Stimulated activated CD4-positive, alpha-beta T cell treated with anti-CD3 and anti-CD28 coated beads, Interleukin-12 subunit alpha, Interleukin-12 subunit beta, amount 100 ng/mL, for 4 hours (primary cell): ENCODE data around the gene MAML2.
A peak's percentile ranks its signal among the peaks of the same experiment; 100 is the strongest.

ENCODE experiments used
- DNase-seq: peaks from one replicate; pipeline ENCODE4 v3.0.0-alpha.2; 2020

Gene MAML2

GRCh38 chr11:96338910-96339705 lies 3.9 kb downstream of the MAML2 start:
- peak; percentile 16 for DNase-seq

DNA sequence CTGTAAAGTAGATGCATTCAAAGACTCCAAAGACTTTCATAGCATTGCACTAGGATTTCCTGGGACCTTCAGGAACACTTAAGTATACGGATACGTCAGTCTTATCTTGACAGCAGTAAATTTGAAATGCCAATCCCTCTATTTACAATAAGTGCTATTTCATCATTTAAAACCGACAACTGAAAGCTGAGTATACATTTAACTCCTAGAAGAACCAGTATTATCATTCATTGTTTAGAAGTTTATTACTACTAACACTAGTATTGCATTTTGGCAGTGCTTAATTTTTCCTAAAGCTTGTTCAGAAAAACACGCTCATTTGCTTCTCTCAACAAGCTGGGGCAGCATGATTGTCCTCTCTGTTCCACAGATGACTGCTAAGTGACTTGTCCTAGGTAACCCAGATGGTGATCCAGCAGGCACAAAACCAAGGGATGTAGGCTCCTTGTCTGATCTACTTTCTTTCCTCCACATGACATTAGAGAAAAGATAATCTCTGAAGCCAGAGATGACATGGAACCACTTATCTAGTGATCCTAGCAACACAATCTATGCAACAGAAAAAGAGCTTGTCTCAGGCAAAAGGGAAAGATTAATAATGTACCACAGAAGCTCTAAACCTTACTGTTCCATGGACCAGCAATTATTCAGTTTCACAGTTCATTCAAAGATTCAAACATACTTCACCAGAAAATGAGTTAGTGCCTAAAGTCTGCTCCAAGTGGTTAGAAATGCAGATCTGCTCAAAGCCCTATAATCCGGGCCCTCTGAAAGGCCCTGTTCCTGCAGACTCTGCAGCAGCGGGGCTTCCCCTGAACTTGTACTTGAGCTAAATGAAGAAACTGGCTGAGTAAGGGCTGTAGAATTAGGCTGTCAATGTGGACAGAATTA lies 5.2 kb downstream of the MAML2 start:
- peak; percentile 28 for DNase-seq

DNA sequence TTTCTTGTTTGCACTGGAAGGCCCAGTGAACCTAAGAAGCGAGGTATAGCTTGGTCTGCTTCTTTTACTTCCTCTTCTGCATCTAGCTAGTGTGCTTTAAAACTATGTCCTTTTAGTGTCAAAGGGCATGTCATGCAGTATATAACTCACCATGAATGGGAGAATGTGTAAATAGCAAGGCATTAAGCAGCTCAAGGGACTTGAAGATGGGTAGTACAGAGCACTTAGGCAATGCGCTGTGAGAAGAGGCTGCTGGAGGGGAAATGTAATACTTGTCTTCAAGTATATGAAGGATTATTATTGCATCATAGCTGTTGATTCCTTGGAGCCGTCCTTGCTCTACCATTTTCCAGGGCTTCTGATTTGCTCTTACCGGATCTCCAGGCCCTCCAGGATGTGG lies 7.6 kb downstream of the MAML2 start:
- no peak for DNase-seq

GRCh38 chr11:96334219-96334618 lies 8.8 kb downstream of the MAML2 start:
- DNase-seq, result no peak

- no peak for DNase-seq
These were observed 9.7 kb downstream of the MAML2 start for GRCh38 chr11:96333191-96333719.

DNA sequence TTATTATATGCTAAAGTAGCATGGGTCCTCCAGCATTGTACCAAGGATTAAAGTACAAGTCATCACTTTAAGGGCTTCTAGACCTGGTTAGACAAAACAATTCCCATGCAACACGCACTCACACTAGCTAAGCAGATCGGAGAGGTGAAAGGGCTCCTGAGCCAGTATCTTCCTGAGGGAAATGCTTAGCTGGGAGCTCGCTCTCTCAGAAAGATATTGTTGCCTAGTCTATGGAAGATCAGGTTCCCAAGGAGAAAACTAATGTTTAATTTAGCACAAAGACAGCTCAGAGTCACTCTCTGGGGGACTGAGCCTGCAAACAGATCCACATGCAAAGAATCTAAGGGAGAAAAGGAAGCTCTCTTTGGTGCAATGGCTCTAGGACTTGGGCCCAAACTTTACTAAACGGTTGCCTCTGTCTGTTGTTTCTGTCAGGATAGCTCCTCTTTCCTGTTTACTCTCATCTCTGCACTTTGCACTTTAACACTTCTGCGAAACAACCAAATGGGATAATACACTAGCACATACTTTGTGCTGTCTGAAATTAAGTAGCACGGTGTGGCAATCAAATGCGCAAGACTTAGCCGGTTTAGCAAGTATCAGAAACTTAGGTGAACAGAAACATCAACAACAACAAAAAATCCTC lies 10.7 kb downstream of the MAML2 start:
- DNase-seq, result no peak

DNA sequence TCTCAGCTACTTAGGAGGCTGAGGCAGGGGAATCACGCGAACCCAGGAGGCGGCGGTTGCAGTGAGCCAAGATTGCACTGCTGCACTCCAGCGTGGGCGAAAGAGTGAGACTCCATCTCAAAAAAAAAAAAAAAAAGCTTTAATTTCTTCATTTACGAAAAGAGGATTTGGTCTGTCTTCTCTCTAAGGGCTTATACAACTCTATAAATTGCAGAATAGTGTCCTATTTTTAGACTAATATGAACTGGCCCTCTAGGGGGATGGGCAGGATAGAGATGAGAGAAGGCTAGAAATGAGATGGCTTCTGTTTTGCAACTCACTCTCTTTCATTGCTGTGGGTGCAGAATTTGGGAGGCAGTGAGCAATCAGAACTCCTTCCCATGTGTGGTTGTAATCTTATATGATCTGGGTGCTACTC lies 11.3 kb downstream of the MAML2 start:
- DNase-seq, result no peak

DNA sequence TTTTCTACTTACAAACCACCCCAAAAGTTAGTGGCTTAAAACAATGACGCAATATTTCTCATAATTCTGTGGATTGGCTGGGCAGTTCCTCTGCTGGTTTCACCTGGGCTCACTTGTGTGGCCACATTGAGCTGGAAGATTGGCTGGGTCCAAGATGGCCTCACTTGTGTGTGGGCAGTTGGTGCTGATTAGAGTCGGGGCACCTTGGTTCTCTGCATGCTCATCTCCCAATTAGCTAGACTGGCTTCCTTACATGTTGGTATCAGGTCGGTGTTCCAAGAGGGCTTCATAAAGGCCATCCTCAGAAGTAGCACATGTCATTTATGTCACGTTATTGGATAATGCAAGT lies 12.5 kb downstream of the MAML2 start:
- DNase-seq, result no peak

DNA sequence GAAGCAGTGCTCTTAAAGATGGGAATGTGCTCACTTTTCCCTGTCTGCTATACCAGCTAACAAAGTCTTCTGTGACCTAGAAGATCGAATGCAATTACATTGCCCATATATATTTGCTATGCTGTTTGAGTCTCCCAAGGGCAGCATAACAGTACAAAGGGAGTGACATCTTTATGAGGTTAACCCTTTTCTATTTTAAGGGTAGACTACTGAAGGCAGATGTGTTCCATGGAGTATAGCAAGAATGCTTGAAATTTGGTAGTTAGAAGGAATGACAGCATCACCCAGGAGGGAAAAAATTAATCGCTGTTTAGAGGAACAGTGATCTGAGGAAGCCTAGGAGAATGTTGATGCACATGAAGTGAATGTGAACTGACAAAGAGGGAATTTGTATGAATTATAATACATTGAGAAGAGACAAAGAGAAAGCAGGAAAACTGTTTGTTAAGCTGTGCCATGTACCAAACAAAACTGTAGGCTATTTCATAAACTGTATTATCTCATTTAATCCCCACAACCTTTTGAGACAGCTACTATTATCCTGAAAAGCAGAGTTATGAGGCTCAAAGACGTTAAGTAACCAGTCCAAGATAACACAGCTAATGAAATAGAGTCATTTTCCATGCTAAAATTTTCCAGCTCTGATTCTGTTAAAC lies 13.0 kb downstream of the MAML2 start:
- DNase-seq, result no peak

DNA sequence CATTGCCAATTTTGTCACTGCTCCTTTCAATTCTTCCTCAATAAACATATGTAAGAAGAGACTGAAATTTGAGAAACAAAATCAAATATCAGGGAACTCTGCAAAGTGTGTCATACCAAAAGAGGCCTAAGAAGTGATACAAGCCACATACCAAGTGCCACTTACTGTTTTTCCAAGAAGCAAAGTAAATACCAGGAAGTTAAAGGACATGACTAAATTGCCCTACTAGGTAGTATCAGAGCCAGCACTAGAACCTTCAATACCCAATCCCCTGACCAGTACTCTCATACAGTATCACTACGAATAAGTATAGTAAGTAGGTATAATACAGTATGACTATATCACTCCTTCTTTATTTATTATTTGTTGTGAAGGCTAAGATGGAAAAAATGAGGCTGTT lies 13.6 kb downstream of the MAML2 start:
- no peak for DNase-seq

- no peak for DNase-seq
These were observed 14.5 kb downstream of the MAML2 start for GRCh38 chr11:96328395-96329010.

GRCh38 chr11:96326959-96327358 lies 16.0 kb downstream of the MAML2 start:
- no peak for DNase-seq

DNA sequence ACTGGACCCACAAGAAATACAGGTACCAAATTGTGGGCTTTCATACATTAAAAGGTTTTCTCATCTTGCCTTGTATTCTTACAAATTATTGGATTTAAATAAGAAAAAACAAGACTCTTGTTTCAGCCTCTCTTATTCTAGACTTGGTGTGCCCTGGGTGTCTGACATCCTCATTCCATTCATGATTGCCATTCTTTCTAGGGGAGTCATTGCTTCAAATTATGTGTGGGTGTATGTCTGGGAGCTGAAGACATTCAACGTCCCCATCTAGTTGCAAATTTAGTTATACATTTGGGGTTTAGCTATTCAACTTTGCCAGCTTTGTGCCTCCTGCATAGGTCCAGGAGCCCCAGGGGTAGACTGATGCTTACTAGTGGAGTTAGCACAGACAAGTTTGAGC lies 18.1 kb downstream of the MAML2 start:
- no peak for DNase-seq

DNA sequence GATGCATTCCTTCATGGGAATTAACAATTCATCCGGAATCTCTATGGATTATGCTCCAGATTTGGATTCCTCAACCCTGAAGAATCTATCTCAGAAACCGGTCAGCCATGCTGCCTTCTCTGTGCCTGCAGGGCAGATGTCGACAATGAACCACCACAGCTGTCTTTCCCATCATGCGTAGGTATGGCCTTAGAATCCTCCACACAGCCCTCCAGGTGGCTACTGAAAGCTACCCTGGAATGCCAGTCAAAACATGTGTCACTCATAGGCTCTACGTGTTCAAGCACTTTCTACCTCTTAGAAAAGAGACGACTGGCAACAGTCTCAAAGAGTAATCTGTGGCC lies 19.4 kb downstream of the MAML2 start:
- DNase-seq, result no peak

DNA sequence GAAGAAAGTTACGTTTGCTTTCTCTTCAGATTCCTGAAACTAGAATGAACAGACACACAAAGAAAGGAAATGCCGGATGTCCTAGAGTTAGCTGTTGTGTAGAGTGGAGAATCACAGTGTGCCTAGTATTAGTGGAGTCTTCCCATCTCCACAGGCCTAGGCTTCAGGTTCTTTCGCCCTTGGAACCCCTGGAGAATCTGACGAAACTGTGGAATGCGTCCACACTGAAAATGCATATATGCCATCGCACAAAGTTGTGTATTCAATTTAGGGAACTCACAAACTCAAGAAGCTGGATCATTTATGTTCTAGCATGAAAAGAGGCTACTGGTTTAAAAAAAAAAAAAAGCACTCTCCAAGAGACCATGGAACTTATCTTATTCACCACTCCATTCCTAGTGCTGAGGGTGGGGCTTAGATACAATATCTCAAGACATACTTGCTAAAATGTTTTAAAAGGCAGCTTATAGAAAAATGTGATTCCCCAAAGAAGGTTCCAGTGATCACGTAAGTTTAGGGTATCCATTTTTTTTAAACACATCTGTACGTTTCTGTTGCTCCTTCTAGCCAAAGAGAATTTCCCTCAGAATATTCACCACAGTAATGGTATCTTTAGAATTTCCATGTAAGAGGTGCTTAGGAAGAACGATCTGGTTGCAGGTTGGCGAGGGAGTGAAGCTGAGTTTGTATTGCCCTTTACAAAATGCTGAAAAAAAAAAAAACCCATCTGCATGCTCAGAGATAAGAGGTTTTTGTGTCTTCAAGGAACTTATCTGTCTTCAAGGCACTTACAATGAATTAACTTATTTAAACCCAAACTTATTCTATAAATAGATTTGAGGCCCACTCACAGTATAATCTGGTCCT lies 20.0 kb downstream of the MAML2 start:
- DNase-seq, result no peak

DNA sequence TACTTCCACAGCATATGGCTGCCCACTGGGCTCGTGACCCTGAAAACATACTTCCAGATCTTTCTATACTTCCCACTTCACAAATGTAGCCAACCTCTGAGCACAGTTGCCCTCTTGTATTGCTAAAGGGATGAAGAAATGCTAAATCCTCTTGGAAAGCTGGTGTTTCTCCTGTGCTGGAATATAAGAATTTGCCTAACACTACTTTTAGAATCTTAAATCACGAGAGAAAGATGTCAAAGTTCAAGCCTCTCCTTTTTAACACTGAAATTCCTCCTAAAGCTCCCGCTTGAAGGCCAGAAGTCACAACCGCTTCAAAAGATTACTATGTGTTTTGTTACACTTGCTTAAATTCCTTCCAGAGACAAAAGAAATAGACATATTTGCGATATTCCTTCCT lies 21.9 kb downstream of the MAML2 start:
- DNase-seq, result no peak

GRCh38 chr11:96319898-96320656 lies 22.9 kb downstream of the MAML2 start:
- DNase-seq, result no peak

DNA sequence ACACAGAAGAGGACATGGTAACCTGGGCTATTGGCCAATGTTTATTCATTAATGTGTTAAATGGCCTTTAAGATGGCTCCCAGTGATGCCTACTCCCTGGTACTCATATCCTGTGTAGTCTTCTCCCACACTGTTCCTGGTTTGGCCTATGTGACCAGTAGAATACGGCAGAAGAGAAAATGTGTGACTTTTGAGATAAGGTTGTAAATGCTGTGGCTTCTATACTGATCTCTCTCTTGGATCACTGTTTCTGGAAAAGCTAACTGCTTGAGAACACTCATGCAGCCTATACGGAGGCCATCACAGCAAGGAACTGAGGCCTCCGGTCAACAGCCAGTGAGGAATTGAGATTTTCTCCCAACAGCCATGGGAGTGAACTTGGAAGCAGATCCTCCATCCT lies 24.1 kb downstream of the MAML2 start:
- DNase-seq, result no peak

GRCh38 chr11:96318399-96318798 lies 24.6 kb downstream of the MAML2 start:
- no peak for DNase-seq

DNA sequence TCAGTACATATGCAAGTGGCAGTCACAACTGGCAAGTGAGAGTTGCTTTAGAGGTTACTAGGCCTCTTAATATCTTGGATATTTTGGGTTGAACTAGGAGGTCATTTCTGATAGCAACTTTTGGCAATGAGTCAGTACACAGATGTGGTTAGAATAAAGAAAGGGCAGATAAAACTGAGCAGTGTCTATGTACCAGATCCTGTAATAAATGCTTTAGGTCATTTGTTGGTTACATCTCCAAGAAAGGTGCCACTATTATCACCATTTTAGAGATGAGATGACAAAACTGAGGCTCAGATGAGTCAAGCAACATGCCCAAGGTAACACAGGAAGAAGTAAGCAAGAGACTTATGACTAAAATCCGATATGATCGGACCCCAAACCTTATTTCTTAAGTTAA lies 25.0 kb downstream of the MAML2 start:
- DNase-seq, result no peak

DNA sequence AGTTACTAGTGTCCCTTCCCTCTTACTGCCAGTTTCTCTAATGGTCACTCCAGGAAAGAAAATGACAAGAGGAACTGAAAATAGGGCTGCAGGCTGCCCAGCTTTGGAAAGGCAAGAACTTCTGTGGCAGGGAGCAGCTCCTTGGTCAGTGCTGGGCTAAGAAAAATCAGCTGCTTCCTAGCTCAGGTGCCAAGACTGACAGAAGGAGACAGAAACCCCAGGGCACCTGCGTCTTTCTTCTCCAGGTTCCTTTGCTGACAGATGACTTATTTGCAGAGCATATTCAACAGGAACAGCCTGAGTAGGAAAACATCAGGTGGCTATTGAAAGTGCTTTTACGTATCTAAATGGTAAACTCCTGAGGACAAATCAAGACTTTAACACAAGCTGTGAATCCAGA lies 25.4 kb downstream of the MAML2 start:
- no peak for DNase-seq
